HCT116 (cell line): ENCODE results near the gene SRRM1. TPM values are rescaled to one million over a fixed set of nuclear protein-coding genes. Genes with fewer than 3 reads are reported as not detected.

Experiments
- ATAC-seq: fragments of 200-7000 bp; cut with Tn5 transposase; 2 replicates; pipeline ENCODE4 v1.9.1; 2020; ENCODE audit warnings: mild to moderate bottlenecking, moderate library complexity
- BruUV-seq: library from RNA; stranded (reverse); fragments of 400-500 nt; replicated peaks from 2 replicates; lab custom pipeline; 2021; lab: Mats Ljungman, UMichigan
- CTCF ChIA-PET: fragments of 300-600 bp; sonication (Branson Sonifier 250); formaldehyde crosslinking; loops from one replicate; lab custom pipeline; 2021; ENCODE audit warnings: antibody characterized with exemption; lab: Charles Lee
- POLR2A ChIA-PET: fragments of 300-600, 350-600 bp; sonication (Branson Sonifier 250); formaldehyde crosslinking; loops from one replicate; lab custom pipeline; 2021; ENCODE audit warnings: antibody characterized with exemption; lab: Charles Lee
- RAD21 ChIA-PET, 2 experiments: fragments of 300-600 bp; sonication (Branson Sonifier 250); formaldehyde crosslinking; loops; one replicate each; lab custom pipeline; 2023; ENCODE audit warnings: low total read pairs in 2 of 2; ENCODE audit not compliant: uncharacterized antibody in 2 of 2, unreplicated experiment in 2 of 2, low non-redundant PET in 1 of 2; lab: Charles Lee
- DNase-seq: peaks from one replicate; pipeline ENCODE4 v3.0.0-alpha.2; 2010; ENCODE audit warnings: low read depth, low spot score
- H2AFZ ChIP-seq: fragments of 200-600 bp; shearing (Covaris generic), sonication (generic); 2 replicates; pipeline ENCODE4 v1.6.1; 2017; ENCODE audit warnings: low read depth, mixed run types, mixed read lengths, antibody characterized with exemption, low read length; ENCODE audit not compliant: poor library complexity, severe bottlenecking
- H3K27ac ChIP-seq: 2 replicates; pipeline ENCODE4 v1.5.1; 2012; ENCODE audit warnings: low read depth, low read length
- H3K27me3 ChIP-seq: fragments of 200-600 bp; sonication (generic); 2 replicates; pipeline ENCODE4 v1.6.1; 2016; ENCODE audit warnings: mixed run types, low read length, mixed read lengths; ENCODE audit not compliant: insufficient read depth
- H3K36me3 ChIP-seq, 2 experiments: fragments of 200-500 bp in 1 of 2; fragments of 200-600 bp in 1 of 2; sonication (Bioruptor generic) in 1 of 2; sonication (generic) in 1 of 2; 2 replicates each; pipeline versions ENCODE4 v1.5.1 to v1.6.1; 2014 to 2016; ENCODE audit warnings: low read length in 2 of 2, inconsistent platforms in 1 of 2, mixed read lengths in 1 of 2, mixed run types in 1 of 2; ENCODE audit not compliant: insufficient read depth in 2 of 2, control insufficient read depth in 1 of 2
- H3K4me1 ChIP-seq, 2 experiments: fragments of 200-600 bp in 1 of 2; sonication (generic) in 1 of 2; 2 replicates each; pipeline versions ENCODE4 v1.5.1 to v1.6.1; 2012 to 2017; ENCODE audit warnings: low read length in 2 of 2, inconsistent platforms in 1 of 2, mild to moderate bottlenecking in 1 of 2, mixed read lengths in 1 of 2, mixed run types in 1 of 2, moderate library complexity in 1 of 2; ENCODE audit not compliant: insufficient read depth in 2 of 2, control insufficient read depth in 1 of 2
- H3K4me2 ChIP-seq: fragments of 200-600 bp; sonication (generic); 2 replicates; pipeline ENCODE4 v1.6.1; 2017; ENCODE audit warnings: mixed run types, low read length, mixed read lengths
- H3K4me3 ChIP-seq, 2 experiments: fragments of 200-600 bp in 1 of 2; sonication (generic) in 1 of 2; replicated peaks in 1 of 2; 2 replicates each; pipeline ENCODE4 v1.5.1; 2011 to 2016; ENCODE audit warnings: low read length in 2 of 2, control low read depth in 1 of 2, low read depth in 1 of 2, mild to moderate bottlenecking in 1 of 2, mixed read lengths in 1 of 2, mixed run types in 1 of 2
- H3K79me2 ChIP-seq: fragments of 200-600 bp; sonication (generic); 2 replicates; pipeline ENCODE4 v1.6.1; 2017; ENCODE audit warnings: mild to moderate bottlenecking, mixed run types, low read length, moderate library complexity, mixed read lengths; ENCODE audit not compliant: insufficient read depth
- H3K9ac ChIP-seq: fragments of 200-600 bp; sonication (generic); 2 replicates; pipeline ENCODE4 v1.6.1; 2016; ENCODE audit warnings: low read length, mixed read lengths
- H3K9me2 ChIP-seq: fragments of 200-600 bp; sonication (generic), shearing (Covaris generic); 2 replicates; pipeline ENCODE4 v1.6.1; 2017; ENCODE audit warnings: mixed run types, mild to moderate bottlenecking, moderate library complexity; ENCODE audit not compliant: insufficient read depth
- H3K9me3 ChIP-seq, 2 experiments: fragments of 200-500 bp in 1 of 2; fragments of 200-600 bp in 1 of 2; sonication (Bioruptor generic) in 1 of 2; sonication (generic) in 1 of 2; 2 replicates each; pipeline ENCODE4 v1.6.1; 2014 to 2017; ENCODE audit warnings: low read length in 2 of 2, mixed read lengths in 2 of 2, inconsistent platforms in 1 of 2, low read depth in 1 of 2, mild to moderate bottlenecking in 1 of 2, mixed run types in 1 of 2, moderate library complexity in 1 of 2; ENCODE audit not compliant: control insufficient read depth in 1 of 2, insufficient read depth in 1 of 2
- H4K20me1 ChIP-seq: fragments of 200-600 bp; sonication (generic), shearing (Covaris generic); 2 replicates; pipeline ENCODE4 v1.6.1; 2017; ENCODE audit warnings: mixed run types, mild to moderate bottlenecking, moderate library complexity; ENCODE audit not compliant: insufficient read depth
- CBX3 ChIP-seq: IDR thresholded peaks from 2 replicates; pipeline ENCODE4 v1.6.1; 2012; ENCODE audit warnings: low read depth
- CEBPB ChIP-seq: IDR thresholded peaks from 2 replicates; pipeline ENCODE4 v1.6.1; 2012; ENCODE audit warnings: low read depth
- ELF1 ChIP-seq: IDR thresholded peaks from 2 replicates; pipeline ENCODE4 v1.6.1; 2012; ENCODE audit warnings: low read depth, borderline replicate concordance
- FOSL1 ChIP-seq: IDR thresholded peaks from 2 replicates; pipeline ENCODE4 v1.6.1; 2012; ENCODE audit warnings: low read depth
- POLR2A ChIP-seq: IDR thresholded peaks from 2 replicates; pipeline ENCODE4 v1.7.0; 2011; ENCODE audit warnings: borderline replicate concordance; ENCODE audit not compliant: insufficient read depth, insufficient read length; ENCODE audit errors: extremely low read depth
- POLR2AphosphoS5 ChIP-seq: IDR thresholded peaks from 2 replicates; pipeline ENCODE4 v1.6.1; 2011; ENCODE audit warnings: mild to moderate bottlenecking, low read depth, low read length, moderate library complexity
- SIN3A ChIP-seq: IDR thresholded peaks from 2 replicates; pipeline ENCODE4 v1.6.1; 2012; ENCODE audit warnings: low read depth
- YY1 ChIP-seq: IDR thresholded peaks from 2 replicates; pipeline ENCODE4 v1.6.1; 2011; ENCODE audit warnings: low read length, low read depth, moderate library complexity, mild to moderate bottlenecking; ENCODE audit not compliant: insufficient replicate concordance; ENCODE audit errors: extremely low read depth
- ZNF274 ChIP-seq: fragments of 200-500 bp; sonication (Bioruptor generic); IDR thresholded peaks from 2 replicates; pipeline ENCODE4 v1.6.1; 2014; ENCODE audit warnings: mild to moderate bottlenecking, low read depth, low read length, inconsistent platforms
- intact Hi-C: fragments of 100-400 bp; cut with micrococcal nuclease; formaldehyde crosslinking; loops from 2 replicates; pipeline ENCODE4 v1.10.0; 2022
- total RNA-seq: library from RNA; stranded (reverse); gene quantifications from one replicate; pipeline ENCODE4 v1.2.1, GENCODE V29; 2021; ENCODE audit not compliant: unreplicated experiment
- TF ChIP-seq, protein P1 (sequence below): IDR thresholded peaks from 2 replicates; pipeline ENCODE4 v1.6.1; 2012

The SRRM1 gene
- total RNA-seq, 1 experiment from 2014 or later: 184 TPM

GRCh38 chr1:24622218-24622617 lies 20.9 kb upstream of the SRRM1 start:
- Histone ChIP-seq H3K79me2 (no peaks in the 10 kb centered on the region), H3K27me3 (no peaks in the 10 kb centered on the region), H3K4me1 (no peaks in the 10 kb centered on the region), H3K27ac (no peak overlapping the region), H3K9me3 (no peaks in the 10 kb centered on the region), H4K20me1 (no peaks in the 10 kb centered on the region), H3K4me2 (no peak overlapping the region), H2AFZ (no peak overlapping the region), H3K9me2 (no peaks in the 10 kb centered on the region), H3K9ac (no peak overlapping the region), H3K4me3 (no peak overlapping the region), H3K36me3 (no peaks in the 10 kb centered on the region)
- CTCF ChIA-PET: no interaction called here
- DNase-seq: no peak
- RAD21 ChIA-PET: no interaction called here
- TF ChIP-seq POLR2AphosphoS5 (no peak), ZNF274 (no peak), SIN3A (no peak), YY1 (no peak), CEBPB (no peak), CBX3 (no peak), FOSL1 (no peak), POLR2A (no peak)
- no TSS peak for BruUV-seq
- ATAC-seq: no peak
- intact Hi-C loops: no loop called here
- POLR2A ChIA-PET: no interaction called here

GRCh38 chr1:24632832-24633175 lies 10.3 kb upstream of the SRRM1 start:
- BruUV-seq: no TSS peak
- H2AFZ ChIP-seq: no peak overlapping the region
- no peaks in the 10 kb centered on the region for H3K9me3 ChIP-seq
- no peak overlapping the region for H3K4me2 ChIP-seq
- H4K20me1 ChIP-seq: no peaks in the 10 kb centered on the region
- intact Hi-C loops: no loop called here
- TF ChIP-seq SIN3A: no peak
- TF ChIP-seq ELF1: no peak
- TF ChIP-seq FOSL1: no peak
- TF ChIP-seq, protein P1, sequence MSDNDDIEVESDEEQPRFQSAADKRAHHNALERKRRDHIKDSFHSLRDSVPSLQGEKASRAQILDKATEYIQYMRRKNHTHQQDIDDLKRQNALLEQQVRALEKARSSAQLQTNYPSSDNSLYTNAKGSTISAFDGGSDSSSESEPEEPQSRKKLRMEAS: no peak
- no peak for TF ChIP-seq YY1
- TF ChIP-seq, all 23 proteins: peak for 0
- Histone ChIP-seq H3K27ac (no peak overlapping the region), H3K79me2 (no peaks in the 10 kb centered on the region), H3K27me3 (no peaks in the 10 kb centered on the region), H3K9ac (no peak overlapping the region), H3K9me2 (no peaks in the 10 kb centered on the region), H3K36me3 (no peaks in the 10 kb centered on the region), H3K4me3 (no peak overlapping the region), H3K4me1 (peaks cover 0 to 3% of the 10 kb centered on the region in 2 experiments; a peak in 1 of 4 replicates)
- DNase-seq (no peak), ATAC-seq (no peak)
- RAD21 ChIA-PET: no interaction called here
- CTCF ChIA-PET: no interaction called here
- POLR2A ChIA-PET: no interaction called here
